ENCODE data around the gene CELF2. TPM values are rescaled to one million over a fixed set of nuclear protein-coding genes. Genes with fewer than 3 reads are reported as not detected.

The CELF2 gene
- total RNA-seq, 4 donors from 2014 or later, result 28.7 to 55.4 (median 35.0) TPM

- no peaks in the 10 kb centered on the region for H3K9me3 ChIP-seq
- H3K4me3 ChIP-seq (replicated peaks in 1 of 3), result no peak overlapping the region
- H3K36me3 ChIP-seq, result no peaks in the 10 kb centered on the region
- TF ChIP-seq POLR2A (IDR thresholded peaks at IDR 0.05) (no peak), CTCF (IDR thresholded peaks at IDR 0.05) (no peak)
- intact Hi-C loops (cut with DNase I), result no loop called here
- DNase-seq, result no peak
- no peaks in the 10 kb centered on the region for H3K27me3 ChIP-seq
- no peaks in the 10 kb centered on the region for H3K4me1 ChIP-seq
- no peak overlapping the region for H3K27ac ChIP-seq
- WGBS, 2 donors, result 78 to 82% methylated on average over 7 of the region's 7 CpGs
Measured at GRCh38 chr10:11355592-11355991, 337.9 kb downstream of the CELF2 start.

- WGBS, 2 donors, result 53 to 73% methylated on average over 3 of the region's 3 CpGs
- H3K4me1 ChIP-seq, result no peaks in the 10 kb centered on the region
Measured at GRCh38 chr10:11357439-11357838, 339.8 kb downstream of the CELF2 start.

GRCh38 chr10:11358011-11358410, 340.3 kb downstream of the CELF2 start:
- Histone ChIP-seq H3K4me1 (no peaks in the 10 kb centered on the region), H3K36me3 (no peaks in the 10 kb centered on the region), H3K9me3 (no peaks in the 10 kb centered on the region), H3K27me3 (no peaks in the 10 kb centered on the region), H3K27ac (no peak overlapping the region), H3K4me3 (replicated peaks in 1 of 3) (no peak overlapping the region)
- intact Hi-C loops (cut with DNase I), result no loop called here
- no peak for TF ChIP-seq CTCF (IDR thresholded peaks at IDR 0.05)
- TF ChIP-seq POLR2A (IDR thresholded peaks at IDR 0.05), result no peak
- no peak for DNase-seq
- 75 to 82% methylated on average over 3 of the region's 3 CpGs for WGBS, 2 donors

More at GRCh38 chr10:11357439-11357838, 339.8 kb downstream of the CELF2 start:
- Histone ChIP-seq H3K36me3 (no peaks in the 10 kb centered on the region), H3K9me3 (no peaks in the 10 kb centered on the region), H3K4me3 (replicated peaks in 1 of 3) (no peak overlapping the region), H3K27ac (no peak overlapping the region), H3K27me3 (no peaks in the 10 kb centered on the region)
- intact Hi-C loops (cut with DNase I), result no loop called here
- no peak for DNase-seq
- no peak for TF ChIP-seq POLR2A (IDR thresholded peaks at IDR 0.05)
- TF ChIP-seq CTCF (IDR thresholded peaks at IDR 0.05), result no peak

- no peaks in the 10 kb centered on the region for H3K9me3 ChIP-seq
- WGBS, 2 donors, result 84 to 89% methylated on average over 3 to 4 of the region's 4 CpGs
- H3K36me3 ChIP-seq, result no peaks in the 10 kb centered on the region
- H3K27ac ChIP-seq, result no peak overlapping the region
- H3K4me3 ChIP-seq (replicated peaks in 1 of 3), result no peak overlapping the region
- DNase-seq, result no peak
- no peaks in the 10 kb centered on the region for H3K27me3 ChIP-seq
- TF ChIP-seq CTCF (IDR thresholded peaks at IDR 0.05) (no peak), POLR2A (IDR thresholded peaks at IDR 0.05) (no peak)
- intact Hi-C loops (cut with DNase I), result no loop called here
- no peaks in the 10 kb centered on the region for H3K4me1 ChIP-seq
Measured at GRCh38 chr10:11358923-11359575, 341.4 kb downstream of the CELF2 start.

- Histone ChIP-seq H3K36me3 (no peaks in the 10 kb centered on the region), H3K27me3 (no peaks in the 10 kb centered on the region), H3K27ac (no peak overlapping the region), H3K9me3 (no peaks in the 10 kb centered on the region), H3K4me1 (no peaks in the 10 kb centered on the region), H3K4me3 (replicated peaks in 1 of 3) (no peak overlapping the region)
- no peak for DNase-seq
- intact Hi-C loops (cut with DNase I), result no loop called here
- TF ChIP-seq POLR2A (IDR thresholded peaks at IDR 0.05) (no peak), CTCF (IDR thresholded peaks at IDR 0.05) (no peak)
- WGBS, 2 donors, result 93% methylated on average over 3 of the region's 3 CpGs
Measured at GRCh38 chr10:11359869-11360268, 342.2 kb downstream of the CELF2 start.

All from thyroid gland (tissue), 4 donors.